Stomach (tissue), 4 donors: ENCODE results near the gene ZBTB2.

Experiments used
- EP300 ChIP-seq: sonication (generic); formaldehyde crosslinking; IDR thresholded peaks from one replicate; pipeline ENCODE4 v1.6.1; 2017; ENCODE audit warnings: antibody characterized with exemption
- POLR2A ChIP-seq, 4 donors: fragments of 450-650 bp; IDR thresholded peaks; one replicate each; pipeline ENCODE4 v1.6.1; 2016; ENCODE audit warnings: antibody characterized with exemption in 4 of 4, control low read depth in 2 of 4, mild to moderate bottlenecking in 1 of 4, moderate library complexity in 1 of 4
- POLR2AphosphoS5 ChIP-seq, 3 donors: sonication (generic); formaldehyde crosslinking; IDR thresholded peaks; one replicate each; pipeline ENCODE4 v1.6.1; 2016; ENCODE audit warnings: antibody characterized with exemption in 3 of 3
- TF ChIP-seq, protein P1 (sequence below), 7 experiments: fragments of 450-650 bp in 4 of 7; fragments of 200-600 bp in 3 of 7; sonication (generic) in 3 of 7; IDR thresholded peaks; one replicate each; pipeline ENCODE4 v1.5.1; 2016 to 2019; ENCODE audit warnings: antibody characterized with exemption in 7 of 7, control low read depth in 2 of 7, mild to moderate bottlenecking in 1 of 7

DNA sequence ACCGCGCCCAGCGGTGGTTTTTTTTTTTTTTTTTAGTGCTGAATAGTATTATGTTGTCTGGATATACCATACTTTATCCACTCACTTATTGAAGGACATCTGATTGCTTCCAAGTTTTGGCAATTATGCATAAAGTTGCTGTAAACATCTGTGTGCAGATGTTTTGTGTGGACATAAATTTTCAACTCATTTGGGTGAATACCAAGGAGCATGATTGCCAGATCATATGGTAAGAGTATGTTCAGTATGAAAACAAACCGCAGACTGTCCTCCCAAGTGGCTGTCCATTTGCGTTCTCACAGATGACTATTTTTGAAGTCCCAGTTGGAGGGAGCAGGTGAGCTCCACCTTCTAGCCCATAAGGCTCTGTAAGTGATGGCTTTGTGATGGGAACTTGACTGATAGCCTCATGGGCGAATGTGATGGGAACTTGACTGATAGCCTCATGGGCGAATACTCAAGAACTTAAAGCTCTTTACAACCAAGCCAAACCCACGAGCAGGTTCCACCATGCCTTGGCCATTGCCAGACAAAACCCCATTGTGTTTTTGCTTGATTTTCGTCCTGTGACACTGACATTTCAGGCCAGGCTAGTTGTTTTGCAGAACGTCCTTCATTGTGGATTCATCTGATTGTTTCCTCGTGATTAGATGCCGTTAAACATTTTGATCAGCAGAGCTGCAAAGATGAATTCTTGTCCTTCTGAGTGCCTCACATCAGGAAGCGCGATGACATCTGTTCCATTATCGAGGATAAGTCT is 51.0 kb downstream of the ZBTB2 start:
- no peak for TF ChIP-seq POLR2A (IDR thresholded peaks at IDR 0.05)
- TF ChIP-seq, protein P1, sequence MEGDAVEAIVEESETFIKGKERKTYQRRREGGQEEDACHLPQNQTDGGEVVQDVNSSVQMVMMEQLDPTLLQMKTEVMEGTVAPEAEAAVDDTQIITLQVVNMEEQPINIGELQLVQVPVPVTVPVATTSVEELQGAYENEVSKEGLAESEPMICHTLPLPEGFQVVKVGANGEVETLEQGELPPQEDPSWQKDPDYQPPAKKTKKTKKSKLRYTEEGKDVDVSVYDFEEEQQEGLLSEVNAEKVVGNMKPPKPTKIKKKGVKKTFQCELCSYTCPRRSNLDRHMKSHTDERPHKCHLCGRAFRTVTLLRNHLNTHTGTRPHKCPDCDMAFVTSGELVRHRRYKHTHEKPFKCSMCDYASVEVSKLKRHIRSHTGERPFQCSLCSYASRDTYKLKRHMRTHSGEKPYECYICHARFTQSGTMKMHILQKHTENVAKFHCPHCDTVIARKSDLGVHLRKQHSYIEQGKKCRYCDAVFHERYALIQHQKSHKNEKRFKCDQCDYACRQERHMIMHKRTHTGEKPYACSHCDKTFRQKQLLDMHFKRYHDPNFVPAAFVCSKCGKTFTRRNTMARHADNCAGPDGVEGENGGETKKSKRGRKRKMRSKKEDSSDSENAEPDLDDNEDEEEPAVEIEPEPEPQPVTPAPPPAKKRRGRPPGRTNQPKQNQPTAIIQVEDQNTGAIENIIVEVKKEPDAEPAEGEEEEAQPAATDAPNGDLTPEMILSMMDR (IDR thresholded peaks at IDR 0.05) = no peak
- TF ChIP-seq POLR2AphosphoS5 (IDR thresholded peaks at IDR 0.05) = no peak
- TF ChIP-seq EP300 = no peak
